GM12891 (cell line): ENCODE data around the gene PTPRN2.

Experiments
- PAX5 ChIP-seq: IDR thresholded peaks from 2 replicates; pipeline ENCODE4 v1.6.1; 2011; ENCODE audit warnings: low read length, moderate library complexity, mild to moderate bottlenecking; ENCODE audit not compliant: insufficient read depth, severe bottlenecking
- POLR2A ChIP-seq: IDR thresholded peaks from 2 replicates; pipeline ENCODE4 v1.6.1; 2011; ENCODE audit warnings: low read depth, low read length, control low read depth
- POLR2AphosphoS5 ChIP-seq: IDR thresholded peaks from 2 replicates; pipeline ENCODE4 v1.6.1; 2011; ENCODE audit warnings: low read depth, low read length, control low read depth
- SPI1 ChIP-seq: IDR thresholded peaks from 2 replicates; pipeline ENCODE4 v1.6.1; 2011; ENCODE audit warnings: low read depth, low read length, control low read depth
- TAF1 ChIP-seq: IDR thresholded peaks from 2 replicates; pipeline ENCODE4 v1.6.1; 2011; ENCODE audit warnings: low read depth, low read length, control low read depth

DNA sequence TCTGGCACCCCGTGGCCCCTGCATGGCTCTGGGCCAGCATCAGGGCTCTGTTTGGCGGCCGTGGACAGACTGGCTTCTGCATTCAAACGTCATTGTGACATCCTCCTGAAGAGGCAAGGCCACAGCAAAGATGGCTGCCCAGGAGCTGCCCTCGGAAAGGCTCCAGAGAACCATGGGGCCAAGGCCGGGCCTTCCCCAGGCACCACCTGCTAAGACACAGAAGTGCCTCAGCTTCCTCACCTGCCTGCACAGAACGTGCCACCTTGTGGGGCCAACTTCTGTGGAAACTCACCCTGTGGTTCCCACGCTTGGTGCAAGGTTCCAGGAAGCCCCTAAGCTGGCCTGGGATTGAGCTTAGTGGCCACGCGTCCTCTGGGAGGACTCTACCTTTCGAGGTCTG lies 396.9 kb downstream of the PTPRN2 start:
- TF ChIP-seq TAF1 (no peak), POLR2A (no peak), POLR2AphosphoS5 (no peak), PAX5 (no peak), SPI1 (no peak)
